Iris pigment epithelial cell (primary cell): Measurements from ENCODE around the gene ABLIM1.

ENCODE experiments used
- DNase-seq: peaks from one replicate; pipeline ENCODE4 v3.0.0-alpha.2; 2011; ENCODE audit warnings: low read depth

Gene ABLIM1

DNA sequence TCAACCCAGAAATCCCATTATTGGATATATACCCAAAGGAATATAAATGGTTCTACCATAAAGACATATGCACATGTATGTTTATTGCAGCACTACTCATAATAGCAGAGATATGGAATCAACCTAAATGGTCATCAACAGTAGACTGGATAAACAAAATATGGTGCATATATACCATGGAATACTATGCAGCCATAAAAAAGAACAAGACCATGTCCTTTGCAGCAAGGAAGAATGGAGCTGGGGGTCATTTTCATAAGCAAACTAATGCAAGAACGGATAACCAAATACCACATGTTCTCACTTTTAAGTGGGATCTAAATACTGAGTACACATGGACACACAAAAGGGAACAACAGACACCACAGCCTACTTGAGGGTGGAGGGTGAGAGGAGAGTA lies 251.6 kb downstream of the ABLIM1 start:
- DNase-seq, result no peak

DNA sequence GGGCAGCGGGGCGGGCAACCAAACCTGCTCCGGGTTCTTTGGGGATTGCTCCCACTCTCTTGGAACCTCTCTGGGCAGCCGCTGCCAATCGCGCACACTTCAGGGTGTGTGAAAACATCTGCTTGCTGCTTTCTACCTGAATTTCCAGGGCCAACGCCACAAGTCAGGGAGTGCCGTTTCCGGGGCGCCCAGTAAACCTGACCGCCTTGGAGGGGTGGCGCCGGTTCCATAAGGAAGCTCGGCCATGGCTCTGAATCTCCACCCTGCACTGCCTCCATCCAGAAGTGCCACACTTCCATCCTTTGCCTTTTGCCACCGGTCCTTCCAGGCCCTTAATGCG lies 253.1 kb downstream of the ABLIM1 start:
- DNase-seq, result no peak

DNA sequence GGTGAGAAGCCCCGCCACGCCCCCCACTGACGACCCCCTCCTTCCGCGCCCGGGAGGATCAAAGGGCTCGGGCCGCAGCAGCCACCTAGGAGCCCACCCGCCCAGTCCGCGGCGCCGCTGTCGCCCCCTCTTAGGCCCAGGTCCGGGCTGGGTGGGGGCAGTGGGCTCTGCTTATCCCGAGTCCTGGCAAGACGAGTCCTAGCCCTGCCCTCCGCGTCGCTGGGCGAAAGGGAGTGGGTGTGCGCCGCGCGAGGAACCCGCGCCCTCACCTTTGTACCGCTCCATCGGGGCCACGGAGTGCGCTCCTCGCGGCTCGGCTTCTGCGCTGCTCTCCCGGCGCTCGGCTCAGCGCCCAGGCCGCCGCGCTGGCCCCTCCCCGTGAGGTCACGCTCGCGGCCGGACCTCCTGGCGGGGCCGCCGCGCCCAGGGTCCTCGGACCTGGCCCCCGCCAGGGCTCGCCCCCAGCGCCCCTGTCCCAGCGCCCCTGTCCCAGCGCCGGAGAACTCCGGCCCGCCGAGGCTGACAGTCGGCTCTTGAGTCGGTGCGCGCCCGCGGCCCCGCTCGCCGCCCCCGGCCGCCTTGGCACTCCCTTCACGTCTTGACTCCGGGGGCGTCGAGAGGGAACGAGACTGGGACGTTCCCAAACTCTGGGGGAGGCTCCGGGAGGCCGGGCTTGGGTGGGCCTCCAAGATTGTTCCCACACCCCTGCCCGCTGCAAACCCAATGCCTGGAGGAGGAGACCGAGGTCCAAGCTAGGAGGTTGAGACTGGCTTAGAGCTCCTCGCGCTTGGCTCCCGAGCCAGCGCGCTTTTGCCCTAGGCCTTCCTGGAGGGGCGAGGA lies 253.7 kb downstream of the ABLIM1 start, which contains the start of gene AFAP1L2:
Gene AFAP1L2 (minus strand): TSS at position 332 of the 840 bp plus-strand sequence. CDS start 47 bp downstream, at position 285.
- DNase-seq, result no peak

DNA sequence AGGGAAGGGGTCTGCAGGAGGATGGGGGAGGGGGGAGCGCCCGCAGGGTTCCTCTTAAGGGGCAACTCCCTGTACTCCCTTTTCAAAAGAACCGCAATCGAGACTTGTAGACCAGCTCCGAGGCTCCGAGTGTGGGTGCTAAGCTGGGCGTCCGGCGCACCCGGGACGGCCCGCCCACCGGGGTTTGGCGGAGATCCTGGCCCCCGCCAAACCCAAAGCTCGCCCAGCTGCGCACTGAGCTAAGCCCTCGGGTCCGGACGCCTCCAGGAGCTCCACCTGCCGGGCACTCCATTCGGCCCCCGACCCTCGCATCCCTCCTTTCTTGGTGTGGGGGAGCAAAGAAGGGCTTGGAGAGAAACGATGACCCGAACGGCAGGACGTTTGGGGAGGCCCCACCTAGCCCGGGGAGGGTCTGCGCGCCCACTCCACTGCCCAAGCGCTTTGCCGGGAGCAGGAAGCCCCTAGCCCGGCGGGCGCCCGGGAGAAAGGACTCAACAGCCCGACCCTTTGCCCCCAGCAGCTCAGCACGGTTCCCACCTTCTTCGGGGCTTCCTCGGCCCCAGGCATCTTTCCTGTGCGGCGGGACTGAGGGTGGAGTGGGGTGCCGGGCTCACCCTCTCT lies 254.4 kb downstream of the ABLIM1 start:
- no peak for DNase-seq

DNA sequence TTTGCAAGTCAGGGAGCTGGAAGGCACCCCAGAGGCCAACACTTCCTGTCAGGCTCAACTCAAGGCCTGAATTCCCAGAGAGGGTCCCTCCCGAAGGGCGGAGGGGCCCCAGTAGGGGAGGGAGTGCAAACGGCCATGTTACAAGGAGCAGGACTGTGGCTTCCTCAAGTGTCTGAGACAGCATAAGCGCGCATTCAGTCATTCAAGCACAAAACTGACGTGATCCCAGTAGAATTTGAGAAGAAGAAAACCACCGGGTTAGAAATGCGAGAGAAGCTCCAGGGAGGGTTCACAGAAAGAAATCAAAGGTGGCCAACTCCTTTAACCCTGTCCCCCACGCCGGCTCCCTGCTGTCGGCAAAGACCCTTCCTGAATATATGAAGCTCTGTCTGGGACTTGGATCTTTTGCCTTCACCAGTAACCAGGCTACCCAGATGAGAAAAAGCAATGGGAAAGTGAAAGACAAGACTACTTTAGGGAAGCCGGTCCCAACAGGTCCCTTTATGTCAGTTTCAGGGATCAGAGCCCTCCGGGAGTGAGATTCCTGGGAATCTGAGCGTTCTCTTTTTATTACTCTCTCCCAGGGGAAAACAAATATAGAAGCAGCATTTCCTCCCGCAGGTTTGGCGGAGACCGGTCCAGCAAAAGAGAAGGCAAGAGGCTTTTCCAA lies 255.1 kb downstream of the ABLIM1 start:
- DNase-seq, result no peak

DNA sequence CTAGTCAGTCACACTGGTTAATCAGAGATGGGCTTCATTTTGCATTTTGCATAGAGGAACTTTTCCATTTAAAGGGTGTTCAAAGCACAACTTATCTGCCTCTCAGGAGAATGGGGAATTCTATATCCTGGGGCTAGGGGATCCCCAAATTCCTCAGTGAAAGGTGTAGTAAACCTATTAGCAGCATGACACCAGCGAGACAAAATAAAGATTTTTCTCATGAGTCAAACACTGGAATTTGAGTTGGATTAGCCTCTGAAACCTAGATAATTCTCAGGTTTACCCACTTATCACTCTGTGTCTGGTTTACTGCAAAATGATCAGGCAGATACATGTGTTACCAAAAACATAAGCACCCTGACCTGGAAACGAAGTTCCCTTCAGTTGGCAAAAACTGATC lies 255.8 kb downstream of the ABLIM1 start:
- DNase-seq, result no peak

DNA sequence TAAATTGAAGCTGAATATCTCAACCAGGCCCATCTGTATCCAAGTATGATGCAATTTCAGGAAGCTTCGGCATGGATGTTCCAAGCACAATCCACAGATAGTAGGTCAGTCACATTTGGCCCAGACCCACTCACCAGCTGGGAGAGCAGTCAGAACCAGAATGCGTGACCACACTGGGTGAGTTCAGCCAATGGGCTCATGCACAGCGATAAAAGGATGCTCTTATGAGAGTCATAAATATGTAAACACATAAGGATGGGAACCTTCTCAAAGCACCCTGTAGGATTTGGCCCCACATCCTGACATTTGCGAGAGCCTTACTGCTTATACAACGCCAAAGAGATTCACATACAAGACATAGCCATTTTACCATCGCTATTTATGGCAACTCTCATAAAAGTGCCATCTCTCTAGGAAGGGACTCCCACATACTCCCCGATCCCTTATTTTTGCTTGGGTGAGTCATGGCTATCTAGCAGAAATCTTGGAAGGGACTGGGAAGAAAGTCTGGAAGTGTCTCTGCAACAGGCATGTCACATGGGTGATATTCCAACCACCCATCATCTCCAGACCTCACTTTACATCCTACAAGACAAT lies 256.8 kb downstream of the ABLIM1 start:
- no peak for DNase-seq

DNA sequence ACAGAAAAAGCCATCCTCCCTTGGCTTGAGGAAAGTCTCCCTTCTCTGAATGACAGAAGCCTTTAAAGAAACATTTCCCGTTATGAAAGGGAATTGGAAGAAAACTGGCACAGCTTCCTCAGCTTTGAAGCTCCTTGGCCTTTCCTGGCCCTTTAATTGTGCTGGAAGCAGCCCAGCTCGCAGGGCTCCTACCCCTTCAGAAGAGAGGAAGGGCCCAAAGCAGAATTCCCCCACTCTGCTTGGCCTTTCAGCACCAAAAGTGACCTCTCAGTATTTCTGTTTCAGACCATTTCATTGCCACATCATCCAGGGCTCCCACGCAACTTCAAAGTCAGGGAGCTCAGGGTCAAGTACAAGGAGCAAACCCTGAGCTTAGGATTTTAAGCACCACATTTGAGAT lies 258.0 kb downstream of the ABLIM1 start:
- DNase-seq, result no peak

DNA sequence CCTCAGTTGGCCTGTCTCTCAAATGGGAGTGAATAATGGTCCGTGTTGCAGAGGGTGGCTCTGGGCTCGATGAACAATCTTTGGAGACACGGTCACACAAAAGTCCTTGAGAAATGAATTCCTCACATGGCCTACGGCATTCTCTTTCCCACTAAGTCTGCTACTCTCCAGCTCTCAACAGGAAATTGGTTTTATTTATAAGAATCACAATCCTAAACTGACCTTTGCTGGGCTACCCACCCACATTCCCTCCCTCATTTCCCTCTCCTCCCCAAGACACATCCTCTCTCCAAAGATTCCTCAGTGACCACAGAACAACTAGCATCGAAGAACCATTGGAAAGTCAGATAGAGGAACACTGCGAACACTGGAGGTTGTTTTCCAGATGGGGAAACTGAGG lies 258.5 kb downstream of the ABLIM1 start:
- no peak for DNase-seq

DNA sequence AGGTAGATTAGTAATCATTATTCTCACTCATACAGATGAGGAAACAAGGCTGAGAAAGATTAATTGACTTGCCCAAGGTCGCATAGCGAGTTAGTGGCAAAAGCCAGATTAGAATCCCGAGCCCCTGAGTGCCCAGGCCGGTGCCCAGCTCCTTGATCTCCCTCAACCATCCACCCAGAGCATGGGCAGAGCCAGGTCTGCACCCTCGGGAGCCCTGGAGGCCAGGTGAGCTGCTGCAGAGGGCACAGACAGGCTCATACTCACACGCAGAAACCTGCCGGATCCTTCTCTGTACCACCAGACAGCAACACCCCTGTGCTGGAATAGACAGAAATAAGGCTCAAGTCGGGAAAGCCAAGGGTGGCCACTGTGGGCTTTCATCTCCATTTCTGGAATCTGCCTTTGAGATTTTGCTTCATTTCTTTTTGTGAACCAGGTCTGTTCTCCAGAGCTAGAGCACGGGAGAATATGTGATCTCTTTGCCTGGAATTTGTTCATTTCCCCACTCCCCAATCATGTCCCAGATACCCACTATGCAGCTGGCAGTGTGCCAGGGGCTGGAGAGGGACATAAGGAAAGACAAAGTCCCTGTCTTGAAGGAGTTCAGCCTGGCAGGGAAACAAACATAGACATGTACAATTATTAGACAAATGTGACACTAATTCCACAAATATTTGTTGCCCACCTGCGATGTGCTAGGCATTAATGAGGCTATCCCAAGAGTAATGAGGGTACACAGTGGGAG lies 259.3 kb downstream of the ABLIM1 start:
- DNase-seq, result no peak

DNA sequence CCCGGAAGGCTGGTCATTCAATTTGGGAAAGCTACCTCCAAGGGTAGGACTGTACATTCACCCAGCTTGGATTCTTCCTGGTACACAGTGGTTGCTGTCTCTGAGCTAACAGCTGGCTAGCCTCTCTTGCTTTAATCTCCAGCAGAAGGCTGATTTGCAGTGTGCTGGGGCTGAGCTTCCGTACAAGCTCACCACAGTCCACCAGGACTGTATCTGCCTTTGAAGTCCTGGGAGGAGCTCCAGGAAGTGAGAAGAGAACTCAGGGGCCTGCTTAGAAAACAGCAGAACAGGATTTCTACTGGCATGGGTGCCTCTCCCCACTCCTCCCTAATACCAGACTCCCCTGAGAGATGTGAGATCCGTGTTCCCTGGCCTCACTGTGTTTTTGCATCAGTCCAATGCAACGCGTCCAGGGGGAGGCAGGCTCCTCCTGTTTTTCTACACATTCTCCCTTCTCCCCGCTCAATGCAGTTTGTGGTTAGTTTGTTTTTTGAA lies 260.4 kb downstream of the ABLIM1 start:
- DNase-seq, result no peak

DNA sequence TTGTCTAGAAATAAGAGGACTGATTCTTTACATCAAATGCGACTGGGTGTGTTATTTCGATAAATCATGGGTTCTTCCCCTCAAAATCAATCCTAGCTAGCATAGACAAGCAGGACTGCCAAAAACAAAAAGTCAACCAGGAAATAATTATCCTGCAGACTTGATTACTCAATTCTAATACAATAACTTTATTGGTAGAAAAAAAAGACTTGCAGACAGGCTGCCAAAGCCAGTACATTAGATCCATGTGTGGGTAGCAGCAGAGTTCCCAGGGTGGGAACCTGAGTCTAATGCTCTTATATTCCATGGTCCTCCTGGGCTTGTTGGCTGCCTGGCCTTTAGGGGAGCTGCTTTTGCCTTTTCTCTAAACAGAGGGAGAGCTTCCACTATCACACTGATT lies 261.6 kb downstream of the ABLIM1 start:
- no peak for DNase-seq

DNA sequence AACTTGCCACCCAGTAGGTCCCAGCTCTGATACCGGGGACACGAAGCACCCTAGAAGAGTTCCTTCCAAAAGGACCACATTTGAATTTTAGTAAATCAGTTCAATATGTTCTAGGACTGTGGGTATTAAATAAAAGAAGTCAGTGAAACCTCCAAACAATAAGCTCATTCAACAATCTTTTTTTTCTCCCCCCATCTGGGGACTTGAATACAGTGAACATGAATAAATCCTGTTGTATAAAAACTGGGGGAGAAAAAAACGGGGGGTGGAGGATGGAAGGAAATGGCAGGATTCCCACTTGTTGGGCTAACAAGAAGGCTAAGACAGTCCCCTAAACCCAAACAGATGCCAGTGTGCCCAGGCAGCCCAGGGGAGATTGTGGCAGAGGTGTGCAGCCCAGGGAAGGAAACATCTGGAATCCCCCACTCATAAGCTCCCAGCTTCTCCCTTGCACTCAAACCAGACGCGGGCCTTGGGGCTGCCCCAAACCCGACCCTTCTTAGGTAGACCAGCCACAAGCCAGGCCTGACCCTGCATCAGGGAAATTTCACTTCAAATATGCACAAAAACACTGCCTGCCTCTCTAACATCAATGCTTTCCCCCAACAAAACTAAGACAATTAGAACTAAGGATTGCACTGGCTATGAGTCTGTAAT lies 262.6 kb downstream of the ABLIM1 start:
- DNase-seq, result no peak

DNA sequence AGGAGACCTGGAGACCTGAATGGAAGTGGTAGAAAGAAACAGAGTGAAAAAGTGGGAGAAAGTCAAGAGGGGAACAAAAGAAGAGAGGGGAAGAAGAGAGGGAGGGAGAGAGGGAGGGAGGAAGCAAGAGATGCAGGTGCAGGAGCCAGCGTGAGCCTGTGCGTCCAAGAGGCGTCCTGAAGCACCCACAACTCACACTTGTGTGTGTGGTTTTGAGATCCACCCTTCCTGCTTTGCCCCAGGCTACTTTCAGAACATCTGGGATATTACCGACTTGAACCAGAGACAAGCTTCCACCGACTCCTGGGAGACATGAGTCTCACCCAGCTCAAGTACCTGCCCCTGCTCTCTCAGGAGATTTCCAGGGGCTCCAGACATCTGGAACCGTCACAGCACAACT lies 263.5 kb downstream of the ABLIM1 start:
- DNase-seq, result no peak

DNA sequence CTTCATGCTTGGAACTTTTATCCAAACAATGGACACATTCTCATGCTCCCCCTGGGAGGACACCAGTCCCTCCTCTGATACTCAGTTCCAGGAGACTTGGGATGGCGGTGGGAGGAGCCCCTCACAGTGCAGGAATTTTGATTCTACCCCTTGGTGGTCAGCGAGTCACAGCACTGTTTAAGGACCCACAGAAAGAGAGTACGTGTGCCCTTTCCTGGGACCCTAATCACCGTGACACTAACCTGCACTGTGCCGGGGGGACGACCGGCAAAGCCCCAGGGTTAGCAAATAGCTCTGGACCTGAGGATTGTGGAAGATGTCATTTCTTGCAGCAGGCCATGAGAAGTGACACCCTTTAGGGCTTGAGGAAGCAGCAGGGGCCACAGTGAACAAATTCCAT lies 264.2 kb downstream of the ABLIM1 start:
- DNase-seq, result no peak

DNA sequence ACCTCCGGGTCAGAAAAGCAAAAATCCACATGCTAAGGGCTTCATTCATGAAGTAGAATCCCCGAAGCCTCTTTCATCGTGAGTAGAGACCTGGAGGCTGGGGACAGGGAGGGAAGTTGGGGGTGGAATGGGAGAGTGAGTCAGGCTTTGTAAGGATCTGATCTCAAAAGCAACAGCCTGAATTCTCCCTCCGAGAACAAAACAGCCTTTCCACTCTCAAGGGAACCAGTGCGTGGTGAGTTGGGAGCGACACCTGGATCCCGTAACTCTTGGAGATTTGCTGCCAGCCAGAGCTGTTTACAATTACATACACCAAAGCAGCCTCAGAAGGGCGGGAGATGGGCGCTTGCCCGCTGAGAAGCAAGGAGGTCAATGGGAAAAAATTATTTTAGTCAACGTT lies 264.6 kb downstream of the ABLIM1 start:
- DNase-seq, result no peak

DNA sequence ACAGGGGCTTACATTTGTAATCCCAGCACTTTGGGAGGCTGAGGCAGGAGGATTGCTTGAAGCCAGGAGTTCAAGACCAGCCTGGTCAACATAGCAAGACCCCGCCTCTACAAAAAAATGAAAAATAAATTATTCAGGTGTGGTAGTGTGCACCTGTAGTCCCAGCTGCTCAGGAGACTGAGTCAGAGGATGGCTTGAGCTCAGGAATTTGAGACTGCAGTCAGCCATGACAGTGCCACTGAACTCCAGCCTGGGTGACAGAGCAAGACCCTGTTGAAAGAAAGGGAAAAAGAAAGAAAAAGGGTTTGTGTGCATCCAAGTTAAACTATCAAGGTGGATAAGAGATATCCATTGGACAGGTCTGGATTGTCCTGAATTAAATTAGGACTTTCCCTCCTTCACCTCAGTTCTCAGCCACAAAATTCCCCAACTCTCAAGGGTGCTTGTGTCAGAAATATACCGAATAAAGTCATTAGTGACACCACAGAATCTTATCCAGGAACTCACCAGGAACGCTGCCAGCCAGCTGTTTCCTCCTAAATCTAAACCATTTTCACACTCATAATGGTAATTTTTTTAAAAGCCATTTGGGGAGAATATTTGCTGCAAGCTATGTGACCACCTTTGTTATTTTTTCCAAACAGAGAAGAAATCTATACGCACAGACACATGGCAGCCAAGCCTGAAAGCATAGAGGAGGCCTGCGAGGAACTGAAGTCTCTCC lies 265.8 kb downstream of the ABLIM1 start:
- no peak for DNase-seq

DNA sequence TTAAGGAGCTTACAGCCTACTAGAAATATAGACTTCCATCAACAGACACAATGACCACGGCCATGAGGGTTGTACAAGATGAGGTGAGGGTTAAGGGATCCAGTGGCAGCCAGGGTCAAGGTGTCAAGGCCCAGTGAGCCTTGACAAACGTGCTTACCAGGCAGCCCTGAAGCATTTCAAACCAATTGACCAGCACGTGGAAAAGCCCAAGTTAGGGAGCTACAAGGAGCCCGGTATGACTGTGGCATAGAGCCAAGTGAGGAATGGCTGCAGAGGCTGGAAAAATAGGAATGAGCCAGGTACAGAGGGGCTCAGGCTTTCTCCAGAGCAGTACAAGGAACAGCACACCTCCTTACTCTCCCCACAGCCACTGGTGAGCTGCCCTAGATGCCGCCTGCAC lies 266.5 kb downstream of the ABLIM1 start:
- no peak for DNase-seq

DNA sequence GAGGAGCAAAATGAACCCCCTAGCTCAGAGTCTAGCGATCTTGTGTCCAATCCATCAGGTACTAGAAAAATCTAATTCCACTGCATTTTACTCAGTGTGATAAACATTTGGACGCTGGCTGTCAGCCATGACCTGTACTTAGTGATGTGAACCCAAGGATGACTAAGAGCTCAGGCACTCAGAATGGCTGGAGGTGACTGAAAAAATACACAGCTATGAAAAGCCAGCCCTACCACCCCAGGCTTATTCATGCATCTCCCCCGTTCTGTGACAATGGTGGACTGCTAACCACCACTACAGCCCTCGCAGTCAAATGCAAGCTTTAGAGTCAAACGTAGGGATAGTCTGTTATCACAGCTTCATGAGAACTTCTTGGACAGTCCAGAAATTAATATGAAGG lies 268.6 kb downstream of the ABLIM1 start:
- peak; percentile 64 for DNase-seq

DNA sequence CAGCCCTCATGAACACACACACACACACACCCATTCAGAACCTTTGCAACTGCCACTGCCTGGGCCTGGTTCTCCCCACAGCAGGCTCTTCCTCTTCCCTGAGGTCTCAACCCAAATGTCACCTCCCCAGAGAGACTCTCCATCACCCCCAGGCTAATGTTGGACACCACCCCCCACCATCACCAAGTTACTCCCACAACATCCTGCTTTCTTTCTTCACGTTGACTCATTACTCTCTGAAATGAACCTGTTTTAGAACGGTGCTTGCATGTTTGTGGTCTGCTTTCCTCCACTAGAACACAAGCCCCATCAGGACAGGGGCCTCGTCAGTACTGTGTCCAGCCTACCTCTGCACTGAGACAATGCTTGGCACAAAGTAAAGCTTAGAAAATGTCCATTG lies 269.8 kb downstream of the ABLIM1 start:
- no peak for DNase-seq

DNA sequence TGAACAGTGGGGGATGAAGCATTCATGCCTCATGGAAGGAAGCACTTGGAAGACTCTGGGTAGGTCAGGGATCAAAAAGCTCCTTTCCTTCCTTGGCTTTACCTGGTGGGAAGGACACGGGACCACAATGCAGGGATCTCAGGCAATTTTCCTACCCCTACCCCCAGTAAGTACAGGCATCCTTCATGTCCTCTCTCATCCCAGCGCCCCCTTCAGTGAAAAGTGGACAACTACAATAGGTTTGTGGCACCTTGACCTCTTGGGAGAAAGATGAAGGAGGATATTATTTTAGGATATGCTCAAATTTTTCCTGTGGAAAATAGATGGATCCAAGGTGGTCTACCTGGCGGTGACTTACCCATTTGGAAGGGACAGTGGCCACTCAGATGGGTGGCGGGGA lies 270.3 kb downstream of the ABLIM1 start:
- no peak for DNase-seq
